Psoas muscle (tissue), 8 donors: Measurements from ENCODE around the gene USP24. TPM values are rescaled to one million over a fixed set of nuclear protein-coding genes. Genes with fewer than 3 reads are reported as not detected.

Source experiments
- ATAC-seq, 4 donors: fragments of 200-7000 bp; cut with Tn5 transposase; one replicate each; pipeline ENCODE4 v1.9.1; 2020; ENCODE audit warnings: moderate library complexity in 3 of 4, mild to moderate bottlenecking in 2 of 4
- DNase-seq, 2 donors: peaks; one replicate each; pipeline ENCODE4 v3.0.0-alpha.2; 2020
- H3K27ac ChIP-seq: fragments of 200-600 bp; one replicate; pipeline ENCODE4 v1.8.0; 2022
- H3K27me3 ChIP-seq, 3 donors: fragments of 200-600 bp in 1 of 3; one replicate each; pipeline versions ENCODE4 v1.6.1 to v1.8.0; 2013 to 2022; ENCODE audit warnings: low read length in 2 of 3, mild to moderate bottlenecking in 2 of 3, moderate library complexity in 1 of 3; ENCODE audit not compliant: insufficient read depth in 3 of 3
- H3K36me3 ChIP-seq, 2 donors: fragments of 200-600 bp in 1 of 2; one replicate each; pipeline versions ENCODE4 v1.6.1 to v1.8.0; 2013 to 2022; ENCODE audit warnings: low read depth in 1 of 2, mild to moderate bottlenecking in 1 of 2, moderate library complexity in 1 of 2; ENCODE audit not compliant: insufficient read depth in 1 of 2
- H3K4me1 ChIP-seq: fragments of 200-600 bp; one replicate; pipeline ENCODE4 v1.8.0; 2022
- H3K4me3 ChIP-seq: fragments of 200-600 bp; one replicate; pipeline ENCODE4 v1.8.0; 2022; ENCODE audit warnings: mild to moderate bottlenecking
- H3K9me3 ChIP-seq: fragments of 200-600 bp; one replicate; pipeline ENCODE4 v1.8.0; 2022
- WGBS, 3 donors: extraction: QIAGEN DNeasy Blood & Tissue Kit; methylation state at CpG; one replicate each; pipeline versions ENCODE4 v1.1.6 to v1.1.7; 2013; 5-methylcytosine and 5-hydroxymethylcytosine counted together
- intact Hi-C, 2 donors: fragments of 100-400 bp; cut with DNase I; formaldehyde crosslinking; loops; one replicate each; pipeline versions ENCODE4 v1.11.0 to v1.14.2; 2022
- polyA plus RNA-seq, 3 donors: library from polyadenylated mRNA; stranded (reverse); fragments of 200-250 nt; gene quantifications; one replicate each; pipeline ENCODE4 v1.2.3, GENCODE V29; 2013
- total RNA-seq, 4 donors: library from RNA; stranded (reverse); fragmentation: NEBNext Ultra II Directional in 2 of 4; extraction: Animal tissue kit (Norgen Biotek cat#: 25700) in 2 of 4; gene quantifications; one replicate each; pipeline versions ENCODE4 v1.2.1 to v1.2.4, GENCODE V29; 2021 to 2023
- TF ChIP-seq, protein P1 (sequence below): fragments of 200-600 bp; IDR thresholded peaks from one replicate; pipeline ENCODE4 v1.8.0; 2022; ENCODE audit warnings: antibody characterized with exemption
- donor health status: healthy with polysubstance abuse.
- donor health status: DM: no; HTN: no; CAD: no; lungs with moderate emphysema.
- donor health status: Bipolar disorder and iron deficiency.
- donor health status: healthy.
- donor health status: DM: yes; HTN: yes; CAD: no.
- donor health status: DM: no; HTN: no; CAD: no.
- donor health status: DM: no; HTN: no; CAD: no.
- donor health status: DM: yes; HTN: yes; CAD: no.

Gene USP24
- total and polyA plus RNA-seq, 7 donors: 14.6 to 67.9 (median 53.2) TPM

DNA sequence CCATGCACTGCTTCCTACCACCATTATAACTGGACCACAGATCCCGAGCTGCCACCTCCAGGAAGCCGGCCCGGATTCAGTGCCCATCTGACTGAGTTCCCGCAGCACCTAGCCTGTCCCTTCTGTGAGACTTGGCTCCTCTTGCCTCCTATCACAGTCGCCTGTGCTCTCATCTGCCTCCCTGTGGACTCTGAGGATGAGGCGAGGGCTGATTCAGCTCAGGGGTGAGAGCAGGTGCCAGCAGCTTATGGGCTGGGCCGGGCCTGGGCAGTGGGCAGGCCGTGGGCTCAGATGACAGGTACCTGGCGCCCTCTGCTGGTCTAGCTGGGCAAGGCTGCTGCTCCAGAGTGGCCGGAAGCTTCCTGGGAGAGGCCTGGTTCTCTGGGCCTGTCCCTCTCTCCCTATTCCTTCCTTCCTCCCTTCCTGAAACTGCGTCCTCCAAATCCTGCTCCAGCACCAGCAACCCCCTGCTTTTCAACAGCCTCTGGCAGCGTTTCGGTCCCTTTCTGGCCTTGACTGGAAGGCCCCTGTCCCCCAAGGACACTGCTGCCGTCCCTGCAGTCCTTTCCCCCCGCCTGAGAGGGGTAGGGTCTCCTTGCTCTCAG, 193.1 kb downstream of the USP24 start:
- TF ChIP-seq, protein P1, sequence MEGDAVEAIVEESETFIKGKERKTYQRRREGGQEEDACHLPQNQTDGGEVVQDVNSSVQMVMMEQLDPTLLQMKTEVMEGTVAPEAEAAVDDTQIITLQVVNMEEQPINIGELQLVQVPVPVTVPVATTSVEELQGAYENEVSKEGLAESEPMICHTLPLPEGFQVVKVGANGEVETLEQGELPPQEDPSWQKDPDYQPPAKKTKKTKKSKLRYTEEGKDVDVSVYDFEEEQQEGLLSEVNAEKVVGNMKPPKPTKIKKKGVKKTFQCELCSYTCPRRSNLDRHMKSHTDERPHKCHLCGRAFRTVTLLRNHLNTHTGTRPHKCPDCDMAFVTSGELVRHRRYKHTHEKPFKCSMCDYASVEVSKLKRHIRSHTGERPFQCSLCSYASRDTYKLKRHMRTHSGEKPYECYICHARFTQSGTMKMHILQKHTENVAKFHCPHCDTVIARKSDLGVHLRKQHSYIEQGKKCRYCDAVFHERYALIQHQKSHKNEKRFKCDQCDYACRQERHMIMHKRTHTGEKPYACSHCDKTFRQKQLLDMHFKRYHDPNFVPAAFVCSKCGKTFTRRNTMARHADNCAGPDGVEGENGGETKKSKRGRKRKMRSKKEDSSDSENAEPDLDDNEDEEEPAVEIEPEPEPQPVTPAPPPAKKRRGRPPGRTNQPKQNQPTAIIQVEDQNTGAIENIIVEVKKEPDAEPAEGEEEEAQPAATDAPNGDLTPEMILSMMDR: peak; percentile 81
- H3K4me1 ChIP-seq: no peaks in the 10 kb centered on the region
- intact Hi-C loops: no loop called here
- no peak overlapping the region for H3K4me3 ChIP-seq
- peak; percentile 99 to 100 (median 100) for ATAC-seq
- 40 to 48% (median 41%) methylated on average over 15 of the region's 15 CpGs for WGBS, 3 donors
- peaks cover 0 to 5% (median 0%) of the 10 kb centered on the region in 3 donors for H3K27me3 ChIP-seq
- DNase-seq: peak; percentile 76 to 89
- H3K9me3 ChIP-seq: no peaks in the 10 kb centered on the region
- H3K36me3 ChIP-seq: no peaks in the 10 kb centered on the region
- H3K27ac ChIP-seq: peak overlapping the region; percentile 30

DNA sequence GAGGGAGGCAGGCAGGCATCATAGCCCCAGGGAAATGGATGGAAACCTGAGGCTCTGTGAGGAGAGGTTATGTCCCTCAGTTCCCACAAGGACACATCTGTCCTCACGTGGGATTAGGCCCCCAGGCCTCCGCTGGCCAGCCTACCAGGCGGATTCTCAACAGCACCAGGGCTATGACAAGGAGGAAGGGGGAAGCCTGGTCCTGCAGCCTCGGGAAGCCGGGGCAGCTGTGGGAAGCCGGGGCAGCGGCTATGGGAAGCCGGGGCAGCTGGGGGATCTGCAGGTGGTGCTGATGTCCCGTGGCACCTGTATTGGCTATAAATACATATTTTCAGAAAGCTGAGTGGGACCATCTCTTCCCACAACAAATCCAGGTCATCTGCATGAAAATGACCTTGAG, 196.8 kb downstream of the USP24 start:
- 73 to 80% (median 73%) methylated on average over 9 of the region's 9 CpGs for WGBS, 3 donors
- no peaks in the 10 kb centered on the region for H3K4me1 ChIP-seq
- intact Hi-C loops: no loop called here
- no peak for DNase-seq
- H3K27me3 ChIP-seq: peaks cover 0 to 5% (median 0%) of the 10 kb centered on the region in 3 donors
- ATAC-seq: no peak
- H3K4me3 ChIP-seq: no peak overlapping the region
- H3K9me3 ChIP-seq: no peaks in the 10 kb centered on the region
- no peak overlapping the region for H3K27ac ChIP-seq
- no peaks in the 10 kb centered on the region for H3K36me3 ChIP-seq
- TF ChIP-seq, protein P1: no peak

Other genes with a start within 250 kb of the USP24 start
- under 1 TPM in 3 of 4 donors, not detected in 1; 0.34 to 0.54 (median 0.42) TPM for gene TMEM61, start 234.7 kb downstream of the USP24 start, total RNA-seq
- gene TMEM61, start 234.7 kb downstream of the USP24 start, polyA plus RNA-seq: under 1 TPM; 0.05 to 0.16 (median 0.11) TPM
- gene BSND, start 216.4 kb downstream of the USP24 start, total RNA-seq: not detected
- gene BSND, start 216.4 kb downstream of the USP24 start, polyA plus RNA-seq: not detected
- gene PCSK9, start 175.8 kb downstream of the USP24 start, total RNA-seq: not detected
- under 1 TPM in 2 of 3 donors, not detected in 1; under 0.01 to 0.03 TPM for gene PCSK9, start 175.8 kb downstream of the USP24 start, polyA plus RNA-seq